HepG2 (cell line): Measurements from ENCODE around the gene CEBPB. TPM values are rescaled to one million over a fixed set of nuclear protein-coding genes. Genes with fewer than 3 reads are reported as not detected.

Source experiments
- CBFB ChIP-seq: sonication (generic); formaldehyde crosslinking; IDR thresholded peaks from 2 replicates; pipeline ENCODE4 v1.4.0; 2020; ENCODE audit warnings: missing genetic modification reagents
- ESRRA ChIP-seq: sonication (generic); formaldehyde crosslinking; IDR thresholded peaks from 2 replicates; pipeline ENCODE4 v1.5.1; 2020; ENCODE audit warnings: mild to moderate bottlenecking, low read depth, missing genetic modification reagents
- GATAD1 ChIP-seq: IDR thresholded peaks from 2 replicates; pipeline ENCODE4 v1.6.1; 2016; ENCODE audit warnings: missing genetic modification reagents, missing compliant biosample characterization
- KDM4B ChIP-seq: sonication (generic); formaldehyde crosslinking; IDR thresholded peaks from 2 replicates; pipeline ENCODE4 v1.4.0; 2020; ENCODE audit warnings: missing genetic modification reagents
- KLF15 ChIP-seq: sonication (generic); formaldehyde crosslinking; IDR thresholded peaks from 2 replicates; pipeline ENCODE4 v1.8.1; 2023; ENCODE audit warnings: borderline replicate concordance, mild to moderate bottlenecking, inconsistent platforms, missing genetic modification reagents, mixed read lengths
- NKX3-1 ChIP-seq: sonication (generic); formaldehyde crosslinking; IDR thresholded peaks from 2 replicates; pipeline ENCODE4 v1.5.0; 2020; ENCODE audit warnings: missing genetic modification reagents
- PITX1 ChIP-seq: sonication (generic); formaldehyde crosslinking; IDR thresholded peaks from 2 replicates; pipeline ENCODE4 v1.5.1; 2020; ENCODE audit warnings: mild to moderate bottlenecking, missing genetic modification reagents
- RELA ChIP-seq: sonication (generic); formaldehyde crosslinking; IDR thresholded peaks from 2 replicates; pipeline ENCODE4 v1.4.0; 2020; ENCODE audit warnings: missing genetic modification reagents
- RXRA ChIP-seq: sonication (generic); formaldehyde crosslinking; IDR thresholded peaks from 2 replicates; pipeline ENCODE4 v1.5.1; 2020; ENCODE audit warnings: missing genetic modification reagents
- TSC22D2 ChIP-seq: sonication (generic); formaldehyde crosslinking; IDR thresholded peaks from 2 replicates; pipeline ENCODE4 v1.5.1; 2020; ENCODE audit warnings: missing genetic modification reagents, mild to moderate bottlenecking, borderline replicate concordance
- U2AF2 ChIP-seq: fragments of 200-400 bp; formaldehyde crosslinking; IDR thresholded peaks from 2 replicates; pipeline ENCODE4 v1.6.1; 2017; ENCODE audit warnings: low read depth, mild to moderate bottlenecking, low read length
- ZFAT ChIP-seq: sonication (generic); formaldehyde crosslinking; conservative IDR thresholded peaks from 2 replicates; pipeline ENCODE4 v1.8.1; 2023; ENCODE audit warnings: missing genetic modification reagents, inconsistent platforms
- ZNF549 ChIP-seq: sonication (generic); formaldehyde crosslinking; IDR thresholded peaks from 2 replicates; pipeline ENCODE4 v1.5.0; 2020; ENCODE audit warnings: missing genetic modification reagents
- ZNF550 ChIP-seq: sonication (generic); formaldehyde crosslinking; IDR thresholded peaks from 2 replicates; pipeline ENCODE4 v1.4.0; 2020; ENCODE audit warnings: mild to moderate bottlenecking, missing genetic modification reagents, borderline replicate concordance
- ZNF674 ChIP-seq: sonication (generic); formaldehyde crosslinking; IDR thresholded peaks from 2 replicates; pipeline ENCODE4 v1.5.0; 2020; ENCODE audit warnings: low read depth, mild to moderate bottlenecking, missing genetic modification reagents
- ZNF766 ChIP-seq: sonication (generic); formaldehyde crosslinking; IDR thresholded peaks from 2 replicates; pipeline ENCODE4 v1.5.0; 2020; ENCODE audit warnings: missing genetic modification reagents, borderline replicate concordance
- ZNF891 ChIP-seq: sonication (generic); formaldehyde crosslinking; IDR thresholded peaks from 2 replicates; pipeline ENCODE4 v1.5.0; 2020; ENCODE audit warnings: mild to moderate bottlenecking, missing genetic modification reagents
- ZSCAN20 ChIP-seq: sonication (generic); formaldehyde crosslinking; IDR thresholded peaks from 2 replicates; pipeline ENCODE4 v1.4.0; 2020; ENCODE audit warnings: missing genetic modification reagents, mild to moderate bottlenecking, borderline replicate concordance
- polyA plus RNA-seq, 8 experiments: library from polyadenylated mRNA; depleted of rRNA in 3 of 8; stranded (reverse) in 7 of 8; unstranded in 1 of 8; fragments of >200 nt; fragmentation: Illumina TruSeq in 4 of 8; extraction: Trizol in 4 of 8; gene quantifications; 2 replicates each; pipeline versions ENCODE4 v1.2.1 to v1.2.3, GENCODE V29; 2011 to 2016; ENCODE audit warnings: low read depth in 4 of 8, missing spikeins in 1 of 8, mixed read lengths in 1 of 8; ENCODE audit not compliant: insufficient read depth in 1 of 8
- total RNA-seq, 5 experiments: library from RNA; depleted of rRNA; stranded (reverse); fragments of >200 nt; fragmentation: Illumina TruSeq; extraction: Trizol; gene quantifications; 2 replicates each; pipeline ENCODE4 v1.2.3, GENCODE V29; 2016; ENCODE audit warnings: low read depth in 1 of 5
- TF ChIP-seq, protein P1 (sequence below): sonication (generic); formaldehyde crosslinking; IDR thresholded peaks from 2 replicates; pipeline ENCODE4 v1.5.1; 2020; ENCODE audit warnings: missing genetic modification reagents, mild to moderate bottlenecking, borderline replicate concordance
- TF ChIP-seq, protein P2 (sequence below): IDR thresholded peaks from 2 replicates; pipeline ENCODE4 v1.6.1; 2012; ENCODE audit warnings: low read depth, low read length, improper control_type of control experiment
- TF ChIP-seq, protein P3 (sequence below): sonication (generic); formaldehyde crosslinking; conservative IDR thresholded peaks from 2 replicates; pipeline ENCODE4 v1.4.0; 2020; ENCODE audit warnings: missing genetic modification reagents
- TF ChIP-seq, protein P4 (sequence below): sonication (generic); formaldehyde crosslinking; IDR thresholded peaks from 2 replicates; pipeline ENCODE4 v1.4.0; 2020; ENCODE audit warnings: missing genetic modification reagents

Gene CEBPB
- total and polyA plus RNA-seq, 2 of the 13 experiments (the other 11 are each of a cell fraction or from before 2014, with no cell fraction given), result 18.5 to 28.2 TPM

DNA sequence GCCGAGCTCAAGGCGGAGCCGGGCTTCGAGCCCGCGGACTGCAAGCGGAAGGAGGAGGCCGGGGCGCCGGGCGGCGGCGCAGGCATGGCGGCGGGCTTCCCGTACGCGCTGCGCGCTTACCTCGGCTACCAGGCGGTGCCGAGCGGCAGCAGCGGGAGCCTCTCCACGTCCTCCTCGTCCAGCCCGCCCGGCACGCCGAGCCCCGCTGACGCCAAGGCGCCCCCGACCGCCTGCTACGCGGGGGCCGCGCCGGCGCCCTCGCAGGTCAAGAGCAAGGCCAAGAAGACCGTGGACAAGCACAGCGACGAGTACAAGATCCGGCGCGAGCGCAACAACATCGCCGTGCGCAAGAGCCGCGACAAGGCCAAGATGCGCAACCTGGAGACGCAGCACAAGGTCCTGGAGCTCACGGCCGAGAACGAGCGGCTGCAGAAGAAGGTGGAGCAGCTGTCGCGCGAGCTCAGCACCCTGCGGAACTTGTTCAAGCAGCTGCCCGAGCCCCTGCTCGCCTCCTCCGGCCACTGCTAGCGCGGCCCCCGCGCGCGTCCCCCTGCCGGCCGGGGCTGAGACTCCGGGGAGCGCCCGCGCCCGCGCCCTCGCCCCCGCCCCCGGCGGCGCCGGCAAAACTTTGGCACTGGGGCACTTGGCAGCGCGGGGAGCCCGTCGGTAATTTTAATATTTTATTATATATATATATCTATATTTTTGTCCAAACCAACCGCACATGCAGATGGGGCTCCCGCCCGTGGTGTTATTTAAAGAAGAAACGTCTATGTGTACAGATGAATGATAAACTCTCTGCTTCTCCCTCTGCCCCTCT lies 1.1 kb downstream of the CEBPB start (continued):
- TF ChIP-seq ZSCAN20 (CRISPR knock-in tag) (0 out of 2 replicates have a peak, but pooled peaks have one; percentile 86), NKX3-1 (CRISPR knock-in tag) (no peak), ZFAT (CRISPR knock-in tag) (0 out of 2 replicates have a peak, but pooled peaks have one; percentile 43), RXRA (peak; percentile 23; the same call in 1 of the 2 replicates), ZNF766 (CRISPR knock-in tag) (peak; percentile 84; the same call in 1 of the 2 replicates), CBFB (peak; percentile 50; the same call in 1 of the 2 replicates), GATAD1 (CRISPR knock-in tag) (no peak), PITX1 (CRISPR knock-in tag) (no peak), KLF15 (CRISPR knock-in tag) (no peak; the same call in 1 of the 2 replicates), ZNF674 (CRISPR knock-in tag) (no peak; the same call in 1 of the 2 replicates), U2AF2 (no peak), ZNF550 (no peak), TSC22D2 (no peak), ZNF549 (0 out of 2 replicates have a peak, but pooled peaks have one; percentile 56), RELA (CRISPR knock-in tag) (no peak; the same call in 1 of the 2 replicates), ZNF891 (peak; percentile 95), KDM4B (CRISPR knock-in tag) (peak; percentile 80; the same call in 1 of the 2 replicates), ESRRA (CRISPR knock-in tag) (no peak)
- TF ChIP-seq, protein P1, sequence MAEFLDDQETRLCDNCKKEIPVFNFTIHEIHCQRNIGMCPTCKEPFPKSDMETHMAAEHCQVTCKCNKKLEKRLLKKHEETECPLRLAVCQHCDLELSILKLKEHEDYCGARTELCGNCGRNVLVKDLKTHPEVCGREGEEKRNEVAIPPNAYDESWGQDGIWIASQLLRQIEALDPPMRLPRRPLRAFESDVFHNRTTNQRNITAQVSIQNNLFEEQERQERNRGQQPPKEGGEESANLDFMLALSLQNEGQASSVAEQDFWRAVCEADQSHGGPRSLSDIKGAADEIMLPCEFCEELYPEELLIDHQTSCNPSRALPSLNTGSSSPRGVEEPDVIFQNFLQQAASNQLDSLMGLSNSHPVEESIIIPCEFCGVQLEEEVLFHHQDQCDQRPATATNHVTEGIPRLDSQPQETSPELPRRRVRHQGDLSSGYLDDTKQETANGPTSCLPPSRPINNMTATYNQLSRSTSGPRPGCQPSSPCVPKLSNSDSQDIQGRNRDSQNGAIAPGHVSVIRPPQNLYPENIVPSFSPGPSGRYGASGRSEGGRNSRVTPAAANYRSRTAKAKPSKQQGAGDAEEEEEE (CRISPR knock-in tag), result no peak
- TF ChIP-seq, protein P2, sequence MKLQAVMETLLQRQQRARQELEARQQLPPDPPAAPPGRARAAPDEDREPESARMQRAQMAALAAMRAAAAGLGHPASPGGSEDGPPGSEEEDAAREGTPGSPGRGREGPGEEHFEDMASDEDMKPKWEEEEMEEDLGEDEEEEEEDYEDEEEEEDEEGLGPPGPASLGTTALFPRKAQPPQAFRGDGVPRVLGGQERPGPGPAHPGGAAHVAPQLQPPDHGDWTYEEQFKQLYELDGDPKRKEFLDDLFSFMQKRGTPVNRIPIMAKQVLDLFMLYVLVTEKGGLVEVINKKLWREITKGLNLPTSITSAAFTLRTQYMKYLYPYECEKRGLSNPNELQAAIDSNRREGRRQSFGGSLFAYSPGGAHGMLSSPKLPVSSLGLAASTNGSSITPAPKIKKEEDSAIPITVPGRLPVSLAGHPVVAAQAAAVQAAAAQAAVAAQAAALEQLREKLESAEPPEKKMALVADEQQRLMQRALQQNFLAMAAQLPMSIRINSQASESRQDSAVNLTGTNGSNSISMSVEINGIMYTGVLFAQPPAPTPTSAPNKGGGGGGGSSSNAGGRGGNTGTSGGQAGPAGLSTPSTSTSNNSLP, result no peak; the same call in 1 of the 2 replicates
- TF ChIP-seq, protein P3, sequence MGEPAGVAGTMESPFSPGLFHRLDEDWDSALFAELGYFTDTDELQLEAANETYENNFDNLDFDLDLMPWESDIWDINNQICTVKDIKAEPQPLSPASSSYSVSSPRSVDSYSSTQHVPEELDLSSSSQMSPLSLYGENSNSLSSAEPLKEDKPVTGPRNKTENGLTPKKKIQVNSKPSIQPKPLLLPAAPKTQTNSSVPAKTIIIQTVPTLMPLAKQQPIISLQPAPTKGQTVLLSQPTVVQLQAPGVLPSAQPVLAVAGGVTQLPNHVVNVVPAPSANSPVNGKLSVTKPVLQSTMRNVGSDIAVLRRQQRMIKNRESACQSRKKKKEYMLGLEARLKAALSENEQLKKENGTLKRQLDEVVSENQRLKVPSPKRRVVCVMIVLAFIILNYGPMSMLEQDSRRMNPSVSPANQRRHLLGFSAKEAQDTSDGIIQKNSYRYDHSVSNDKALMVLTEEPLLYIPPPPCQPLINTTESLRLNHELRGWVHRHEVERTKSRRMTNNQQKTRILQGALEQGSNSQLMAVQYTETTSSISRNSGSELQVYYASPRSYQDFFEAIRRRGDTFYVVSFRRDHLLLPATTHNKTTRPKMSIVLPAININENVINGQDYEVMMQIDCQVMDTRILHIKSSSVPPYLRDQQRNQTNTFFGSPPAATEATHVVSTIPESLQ, result no peak
- TF ChIP-seq, protein P4, sequence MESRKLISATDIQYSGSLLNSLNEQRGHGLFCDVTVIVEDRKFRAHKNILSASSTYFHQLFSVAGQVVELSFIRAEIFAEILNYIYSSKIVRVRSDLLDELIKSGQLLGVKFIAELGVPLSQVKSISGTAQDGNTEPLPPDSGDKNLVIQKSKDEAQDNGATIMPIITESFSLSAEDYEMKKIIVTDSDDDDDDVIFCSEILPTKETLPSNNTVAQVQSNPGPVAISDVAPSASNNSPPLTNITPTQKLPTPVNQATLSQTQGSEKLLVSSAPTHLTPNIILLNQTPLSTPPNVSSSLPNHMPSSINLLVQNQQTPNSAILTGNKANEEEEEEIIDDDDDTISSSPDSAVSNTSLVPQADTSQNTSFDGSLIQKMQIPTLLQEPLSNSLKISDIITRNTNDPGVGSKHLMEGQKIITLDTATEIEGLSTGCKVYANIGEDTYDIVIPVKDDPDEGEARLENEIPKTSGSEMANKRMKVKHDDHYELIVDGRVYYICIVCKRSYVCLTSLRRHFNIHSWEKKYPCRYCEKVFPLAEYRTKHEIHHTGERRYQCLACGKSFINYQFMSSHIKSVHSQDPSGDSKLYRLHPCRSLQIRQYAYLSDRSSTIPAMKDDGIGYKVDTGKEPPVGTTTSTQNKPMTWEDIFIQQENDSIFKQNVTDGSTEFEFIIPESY (CRISPR knock-in tag), result peak; percentile 38; the same call in 1 of the 2 replicates
